ENCODE measurements around the gene ICAM4. TPM values are rescaled to one million over a fixed set of nuclear protein-coding genes. Genes with fewer than 3 reads are reported as not detected.

Gene ICAM4
- total and polyA plus RNA-seq, 9 of the 15 experiments (the other 6 are each of a cell fraction or from before 2014, with no cell fraction given) = 14.1 to 86.1 (median 29.6) TPM

GRCh38 chr19:10251792-10252694 is 34.7 kb upstream of the ICAM4 start, which contains the start of gene MRPL4 (continued):
- peak; percentile 77 for TF ChIP-seq THAP12 (CRISPR knock-in tag; IDR thresholded peaks at IDR 0.05)
- peak; percentile 88 for TF ChIP-seq ATF2 (CRISPR knock-in tag; IDR thresholded peaks at IDR 0.05)
- no peak for TF ChIP-seq ZNF217 (CRISPR knock-in tag; IDR thresholded peaks at IDR 0.05)
- no peak for TF ChIP-seq MCM3 (IDR thresholded peaks at IDR 0.05)
- peak in 1 of 2 experiments; percentile 87; a peak in 2 of 4 replicates for TF ChIP-seq MLLT1 (IDR thresholded peaks at IDR 0.05)
- TF ChIP-seq TAF9B (IDR thresholded peaks at IDR 0.05; ENCODE audit: partially characterized antibody) = no peak
- no peak for TF ChIP-seq HMG20A (CRISPR knock-in tag; conservative IDR thresholded peaks at IDR 0.05)
- TF ChIP-seq JUND (IDR thresholded peaks at IDR 0.05; ENCODE audit: borderline replicate concordance, low read depth, low read length) = peak; percentile 86
- TF ChIP-seq JUND (tag; IDR thresholded peaks at IDR 0.05; ENCODE audit: borderline replicate concordance, low read depth, low read length) = 0 out of 3 replicates have a peak, but pooled peaks have one; percentile 74
- no peak for TF ChIP-seq FOXO4 (CRISPR knock-in tag; IDR thresholded peaks at IDR 0.05)
- TF ChIP-seq SRSF3 (IDR thresholded peaks at IDR 0.05; ENCODE audit: insufficient read depth, low read length) = no peak
- TF ChIP-seq SREBF2 (CRISPR knock-in tag; IDR thresholded peaks at IDR 0.05) = no peak
- TF ChIP-seq ZNF77 (CRISPR knock-in tag; IDR thresholded peaks at IDR 0.05) = 0 out of 2 replicates have a peak, but pooled peaks have one; percentile 68
- TF ChIP-seq NEUROD1 (IDR thresholded peaks at IDR 0.05; ENCODE audit: borderline replicate concordance, low read depth, low read length, partially characterized antibody) = peak; percentile 33
- TF ChIP-seq ARID3B (CRISPR knock-in tag; IDR thresholded peaks at IDR 0.05; ENCODE audit: borderline replicate concordance) = no peak; the same call in 1 of the 2 replicates
- TF ChIP-seq ZNF561 (CRISPR knock-in tag; conservative IDR thresholded peaks at IDR 0.05) = no peak
- no peak for TF ChIP-seq CAMTA2 (CRISPR knock-in tag; conservative IDR thresholded peaks at IDR 0.05)
- peak; percentile 19; the same call in 1 of the 2 replicates for TF ChIP-seq DPF2 (IDR thresholded peaks at IDR 0.05)
- TF ChIP-seq TCFL5 (CRISPR knock-in tag; conservative IDR thresholded peaks at IDR 0.05) = no peak
